K562 treated with DMSO at 1 percent for 4 hours (cell line): ENCODE results near the gene GGTLC3. TPM values are rescaled to one million over a fixed set of nuclear protein-coding genes. Genes with fewer than 3 reads are reported as not detected.

Experiments used
- total RNA-seq: library from RNA; unstranded; fragments of 300-600 nt; gene quantifications from 2 replicates; pipeline ENCODE4 v1.2.3, GENCODE V29; 2022; ENCODE audit not compliant: insufficient read depth

The GGTLC3 gene
- total RNA-seq = not detected in 2 replicates

DNA sequence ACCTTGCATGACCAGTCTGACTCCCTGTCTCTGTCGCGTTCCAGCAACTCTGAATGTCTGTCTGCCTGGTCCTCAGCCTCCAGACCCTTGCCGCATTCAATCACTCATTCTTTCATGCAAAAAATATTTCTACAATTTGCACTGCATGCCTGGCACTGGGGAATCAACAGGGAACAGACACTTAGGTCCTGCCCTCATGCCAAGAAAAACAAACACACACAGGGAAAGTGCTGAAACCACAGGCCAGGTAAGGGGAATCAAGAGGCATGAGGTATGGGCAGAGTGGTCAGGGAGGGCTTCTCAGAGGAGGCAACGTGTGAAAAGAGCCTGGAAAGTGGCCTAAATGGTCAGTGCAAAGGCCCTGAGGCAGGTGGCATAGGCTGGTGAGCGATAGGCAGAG lies at the start of gene GGTLC3:
GGTLC3 (minus strand) TSS at position 101 of the 400 bp plus-strand sequence. CDS start 264 bp downstream, outside the sequence.

DNA sequence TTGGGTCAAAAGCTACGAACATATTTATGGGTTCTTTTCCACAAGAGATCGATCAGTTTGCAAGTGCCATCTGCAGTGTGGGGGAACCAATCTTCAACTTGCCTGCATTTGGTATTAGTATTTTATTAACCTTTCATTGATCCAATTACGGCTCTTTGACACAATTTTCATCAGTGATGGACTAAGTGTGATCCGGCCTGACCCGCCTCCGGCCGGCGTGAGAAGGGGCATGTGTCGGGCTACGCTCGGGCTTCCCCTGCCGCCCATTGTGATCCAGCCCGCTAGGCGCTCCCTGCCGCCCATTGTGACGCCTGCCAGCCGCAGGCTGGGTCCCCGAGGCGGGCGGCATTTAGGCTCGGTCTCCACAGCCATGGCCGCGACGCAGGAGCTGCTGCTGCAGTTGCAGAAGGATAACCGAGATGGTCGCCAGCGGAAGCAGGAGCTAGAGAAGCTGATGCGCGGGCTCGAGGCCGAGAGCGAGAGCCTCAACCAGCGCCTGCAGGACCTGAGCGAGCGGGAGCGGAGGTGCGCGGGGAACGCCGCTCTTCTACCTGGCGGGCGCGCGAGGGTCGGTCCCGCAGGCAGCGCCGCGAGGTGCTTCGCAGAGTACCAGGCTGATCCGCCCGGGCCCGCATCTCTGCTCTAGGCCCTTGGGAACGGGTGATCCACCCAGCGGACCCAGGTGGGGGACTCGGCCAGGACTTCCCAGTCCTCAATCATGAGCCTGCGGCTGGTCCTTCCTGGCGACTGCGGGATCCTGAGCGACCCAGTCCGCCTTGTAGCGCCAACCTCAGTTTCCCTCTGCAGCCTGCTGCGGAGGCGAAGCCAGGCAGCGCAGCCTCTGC lies 10.0 kb upstream of the GGTLC3 start, which contains the start of gene TMEM191B:
TMEM191B (plus strand) TSS at position 51 of the 845 bp plus-strand sequence; CDS start at position 230, 179 bp downstream.

Other genes starting within 250 kb of the GGTLC3 start
- gene TMEM191B, start 9.6 kb upstream of the GGTLC3 start, total RNA-seq = 3.4 and 7.3 TPM in 2 replicates
- gene RIMBP3, start 93.8 kb upstream of the GGTLC3 start, total RNA-seq = 0.52 and 0.98 TPM in 2 replicates